ENCODE data around the gene CREB3L2.

- TF ChIP-seq CTCF (conservative IDR thresholded peaks at IDR 0.05), result no peak
- TF ChIP-seq EZH2 (IDR thresholded peaks at IDR 0.05; ENCODE audit: low read depth), result no peak
These were observed 111.4 kb downstream of the CREB3L2 start for GRCh38 chr7:137890449-137890921.

All from PC-9 (cell line).